ENCODE data around the gene USP15.
"Not testable (repeated sequence)": the region's sequence is repeated elsewhere in the genome, so short reads cannot be mapped to it uniquely, and the experiment has no call there.

Gene USP15

GRCh38 chr12:62455429-62455828, 195.2 kb downstream of the USP15 start:
- not testable (repeated sequence) for DNase-seq (ENCODE audit: low spot score)

GRCh38 chr12:62458626-62459025, 198.4 kb downstream of the USP15 start:
- DNase-seq (ENCODE audit: low spot score): no peak

- no peak for DNase-seq (ENCODE audit: low spot score)
Measured at GRCh38 chr12:62459976-62460375, 199.8 kb downstream of the USP15 start.

- DNase-seq (ENCODE audit: low spot score): not testable (repeated sequence)
Measured at GRCh38 chr12:62461171-62461837, 201.1 kb downstream of the USP15 start.

- not testable (repeated sequence) for DNase-seq (ENCODE audit: low spot score)
Measured at GRCh38 chr12:62463252-62463651, 203.0 kb downstream of the USP15 start.
